ENCODE measurements around the gene ST3GAL5. TPM values are rescaled to one million over a fixed set of nuclear protein-coding genes. Genes with fewer than 3 reads are reported as not detected.

ST3GAL5 gene
- total RNA-seq, 1 donor from 2014 or later, result 9.9 TPM

DNA sequence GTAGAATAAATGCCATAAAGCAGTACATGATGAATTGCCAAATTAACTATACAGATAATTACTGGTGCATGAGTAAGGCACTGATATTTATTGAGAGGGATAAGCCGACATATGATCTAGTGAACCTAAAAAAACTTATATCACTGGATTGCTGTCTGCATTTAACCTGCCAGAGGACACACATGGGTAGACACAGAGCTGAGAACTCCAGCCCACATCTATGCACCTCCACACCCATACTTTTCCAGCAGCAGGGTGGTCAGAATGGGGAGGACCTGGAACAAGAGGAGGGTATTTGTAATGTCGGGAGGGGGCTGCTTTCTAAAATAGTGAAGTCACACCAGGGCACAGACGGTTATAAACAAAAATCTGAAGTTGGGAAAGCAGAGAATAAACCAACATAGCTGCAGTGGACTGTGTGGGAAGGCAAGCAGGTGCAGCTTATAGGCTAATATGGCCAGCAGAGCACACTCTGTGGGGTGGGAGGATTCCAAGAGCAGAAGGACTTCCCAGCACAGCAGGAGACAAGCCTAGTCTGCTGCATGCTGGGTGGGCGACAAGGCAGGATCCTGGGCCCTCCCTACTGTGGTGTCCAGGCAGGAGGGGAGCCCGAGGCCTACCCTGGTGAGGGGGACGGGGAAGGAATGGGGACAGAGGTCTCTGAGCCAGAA is 17.2 kb downstream of the ST3GAL5 start:
- H3K27ac Mint-ChIP-seq, result no peak overlapping the region
- no peak overlapping the region for H2AFZ ChIP-seq (replicated peaks)
- no peak overlapping the region for H3K4me2 ChIP-seq
- no peaks in the 10 kb centered on the region for H3K9me3 Mint-ChIP-seq
- H3K36me3 Mint-ChIP-seq, result peaks cover 2% of the 10 kb centered on the region
- no peaks in the 10 kb centered on the region for H3K79me2 ChIP-seq (ENCODE audit: low read depth)
- peaks cover 5% of the 10 kb centered on the region for H3K4me1 ChIP-seq
- no peak overlapping the region for H3K9ac ChIP-seq
- H3K27ac ChIP-seq, result no peak overlapping the region
- H4K20me1 ChIP-seq (ENCODE audit: low read depth), result no peaks in the 10 kb centered on the region
- DNase-seq (ENCODE audit: low spot score), result no peak
- no peaks in the 10 kb centered on the region for H3F3A ChIP-seq (ENCODE audit: low read depth)
- no peaks in the 10 kb centered on the region for H3K9me3 ChIP-seq (ENCODE audit: low read depth)
- H3K27me3 Mint-ChIP-seq (ENCODE audit: insufficient read depth, low read depth), result peaks cover 5% of the 10 kb centered on the region
- no peaks in the 10 kb centered on the region for H3K27me3 ChIP-seq
- H3K4me1 Mint-ChIP-seq, result peaks cover 16% of the 10 kb centered on the region
- no peak overlapping the region for H3K4me3 Mint-ChIP-seq
- H3K36me3 ChIP-seq, result no peaks in the 10 kb centered on the region
- no peak overlapping the region for H3K4me3 ChIP-seq
- TF ChIP-seq EZH2phosphoT487 (IDR thresholded peaks at IDR 0.05) (no peak), CTCF (IDR thresholded peaks at IDR 0.05) (no peak), EZH2 (IDR thresholded peaks at IDR 0.05) (no peak)

DNA sequence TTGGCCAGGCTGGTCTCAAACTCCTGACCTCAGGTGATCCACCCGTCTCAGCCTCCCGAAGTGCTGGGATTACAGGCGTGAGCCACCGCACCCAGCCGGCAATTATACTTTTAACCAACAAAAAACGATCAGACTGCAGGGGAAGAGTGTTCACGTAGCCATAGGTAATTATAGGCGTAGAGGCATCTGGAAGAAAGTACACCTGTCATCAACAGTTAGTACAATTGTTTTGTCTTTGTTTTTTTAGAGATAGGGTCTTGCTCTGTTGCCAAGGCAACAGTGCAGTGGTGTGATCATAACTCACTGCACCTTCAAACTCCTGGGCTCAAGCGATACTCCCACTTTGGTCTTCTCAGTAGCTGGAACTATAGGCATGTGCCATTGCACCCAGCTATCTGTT is 20.0 kb downstream of the ST3GAL5 start:
- Mint-ChIP-seq H3K4me3 (no peak overlapping the region), H3K27me3 (ENCODE audit: insufficient read depth, low read depth) (peaks cover 5% of the 10 kb centered on the region), H3K9me3 (no peaks in the 10 kb centered on the region), H3K36me3 (peaks cover 2% of the 10 kb centered on the region), H3K27ac (no peak overlapping the region), H3K4me1 (peaks cover 7% of the 10 kb centered on the region)
- Histone ChIP-seq H3K4me2 (no peak overlapping the region), H3K4me1 (no peaks in the 10 kb centered on the region), H2AFZ (replicated peaks) (no peak overlapping the region), H3K79me2 (ENCODE audit: low read depth) (no peaks in the 10 kb centered on the region), H3K36me3 (no peaks in the 10 kb centered on the region), H3K4me3 (no peak overlapping the region), H3F3A (ENCODE audit: low read depth) (no peaks in the 10 kb centered on the region), H4K20me1 (ENCODE audit: low read depth) (no peaks in the 10 kb centered on the region), H3K27ac (no peak overlapping the region), H3K9me3 (ENCODE audit: low read depth) (no peaks in the 10 kb centered on the region), H3K27me3 (no peaks in the 10 kb centered on the region), H3K9ac (no peak overlapping the region)
- no peak for DNase-seq (ENCODE audit: low spot score)
- TF ChIP-seq EZH2phosphoT487 (IDR thresholded peaks at IDR 0.05) (no peak), EZH2 (IDR thresholded peaks at IDR 0.05) (no peak), CTCF (IDR thresholded peaks at IDR 0.05) (no peak)

GRCh38 chr2:85867556-85868292 is 21.1 kb downstream of the ST3GAL5 start:
- Mint-ChIP-seq H3K4me1 (peaks cover 7% of the 10 kb centered on the region), H3K36me3 (peaks cover 2% of the 10 kb centered on the region), H3K27ac (no peak overlapping the region), H3K4me3 (no peak overlapping the region), H3K9me3 (no peaks in the 10 kb centered on the region), H3K27me3 (ENCODE audit: insufficient read depth, low read depth) (peaks cover 4% of the 10 kb centered on the region)
- no peak for DNase-seq (ENCODE audit: low spot score)
- Histone ChIP-seq H3K9me3 (ENCODE audit: low read depth) (no peaks in the 10 kb centered on the region), H3K4me2 (no peak overlapping the region), H3F3A (ENCODE audit: low read depth) (no peaks in the 10 kb centered on the region), H3K27me3 (no peaks in the 10 kb centered on the region), H3K4me1 (no peaks in the 10 kb centered on the region), H3K36me3 (no peaks in the 10 kb centered on the region), H4K20me1 (ENCODE audit: low read depth) (no peaks in the 10 kb centered on the region), H2AFZ (replicated peaks) (no peak overlapping the region), H3K9ac (no peak overlapping the region), H3K79me2 (ENCODE audit: low read depth) (no peaks in the 10 kb centered on the region), H3K4me3 (no peak overlapping the region), H3K27ac (no peak overlapping the region)
- TF ChIP-seq EZH2phosphoT487 (IDR thresholded peaks at IDR 0.05) (no peak), CTCF (IDR thresholded peaks at IDR 0.05) (no peak), EZH2 (IDR thresholded peaks at IDR 0.05) (no peak)

Data from neural progenitor cell (in vitro differentiated cells).